Adrenal gland (tissue), 19 donors: Measurements from ENCODE around the gene SPINT2. TPM values are rescaled to one million over a fixed set of nuclear protein-coding genes. Genes with fewer than 3 reads are reported as not detected.

Experiments
- DNase-seq, 7 donors: peaks; one replicate each; pipeline ENCODE4 v3.0.0-alpha.2; 2019 to 2020
- H3K27ac ChIP-seq, 5 donors: fragments of 200-600 bp; sonication (generic) in 4 of 5; 1 replicate in 3 of 5; 2 replicates in 2 of 5; pipeline versions ENCODE4 v1.5.1 to v1.8.0; 2016 to 2020; ENCODE audit warnings: mild to moderate bottlenecking in 1 of 5
- H3K27me3 ChIP-seq: fragments of 200-600 bp; 2 replicates; pipeline ENCODE4 v1.8.0; 2021
- H3K36me3 ChIP-seq, 2 donors: fragments of 200-600 bp; replicated peaks in 1 of 2; 1 replicate in 1 of 2; 2 replicates in 1 of 2; pipeline versions ENCODE4 v1.5.1 to v1.8.0; 2018 to 2022
- H3K4me1 ChIP-seq, 2 donors: fragments of 200-600 bp; replicated peaks in 1 of 2; 1 replicate in 1 of 2; 2 replicates in 1 of 2; pipeline versions ENCODE4 v1.5.1 to v1.8.0; 2018 to 2021
- H3K4me3 ChIP-seq, 4 donors: fragments of 200-600 bp; sonication (generic) in 3 of 4; one replicate each; pipeline ENCODE4 v1.5.1; 2016 to 2018
- H3K9me3 ChIP-seq, 3 donors: fragments of 200-600 bp; sonication (generic) in 1 of 3; replicated peaks in 1 of 3; 1 replicate in 2 of 3; 2 replicates in 1 of 3; pipeline versions ENCODE4 v1.5.1 to v1.8.0; 2016 to 2021
- POLR2A ChIP-seq, 2 donors: fragments of 450-650 bp; IDR thresholded peaks; one replicate each; pipeline ENCODE4 v1.6.1; 2017; ENCODE audit warnings: antibody characterized with exemption in 2 of 2, mild to moderate bottlenecking in 2 of 2, moderate library complexity in 1 of 2
- WGBS, 4 donors: extraction: QIAGEN DNeasy Blood & Tissue Kit in 2 of 4; methylation state at CpG; one replicate each; pipeline versions ENCODE4 v1.1.5 to v1.1.7; 2013 to 2017; 5-methylcytosine and 5-hydroxymethylcytosine counted together
- intact Hi-C, 2 donors: fragments of 100-400 bp; cut with DNase I; formaldehyde crosslinking; loops; one replicate each; pipeline versions ENCODE4 v1.14.1 to v1.15.0; 2022 to 2023
- long read RNA-seq, 10 donors: library from polyadenylated mRNA in 3 of 10; unstranded in 2 of 10; stranded (forward) in 1 of 10; transcript quantifications; one replicate each; pipeline ENCODE4 v2.0.0 and lab custom pipeline, GENCODE V29; 2021 to 2026
- polyA plus RNA-seq, 3 donors: library from polyadenylated mRNA; stranded (reverse); fragments of 200-250 nt in 2 of 3; fragments of 350-450 nt in 1 of 3; fragmentation: Illumina TruSeq in 1 of 3; extraction: RNeasy Lipid Tissue Mini Kit (QIAGEN cat#74804) in 1 of 3; gene quantifications; one replicate each; pipeline ENCODE4 v1.2.3, GENCODE V29; 2013 to 2014
- total RNA-seq, 9 donors: library from RNA; depleted of rRNA in 4 of 9; stranded (reverse); fragments of >200 nt in 4 of 9; fragments of 120-200 nt in 1 of 9; fragmentation: NEBNext Ultra II Directional in 1 of 9; extraction: Animal tissue kit (Norgen Biotek cat#: 25700) in 1 of 9; gene quantifications; one replicate each; pipeline versions ENCODE4 v1.1.0 to v1.2.4, GENCODE V29; 2013 to 2023
- TF ChIP-seq, protein P1 (sequence below), 6 experiments: fragments of 450-650 bp in 4 of 6; fragments of 200-600 bp in 2 of 6; sonication (generic) in 1 of 6; IDR thresholded peaks; 1 replicate in 5 of 6; 2 replicates in 1 of 6; pipeline versions ENCODE4 v1.5.1 to v1.8.0; 2016 to 2021; ENCODE audit warnings: antibody characterized with exemption in 6 of 6, mild to moderate bottlenecking in 2 of 6, moderate library complexity in 1 of 6
- donor health status: healthy with polysubstance abuse.
- donor health status: Bipolar disorder and iron deficiency.
- donor health status: DM: yes; HTN: yes; CAD: no.
- donor health status: DM: no; HTN: no; CAD: no.
- donor health status: DM: no; HTN: no; CAD: no.
- donor health status: DM: yes; HTN: yes; CAD: no.

The SPINT2 gene, protein sequence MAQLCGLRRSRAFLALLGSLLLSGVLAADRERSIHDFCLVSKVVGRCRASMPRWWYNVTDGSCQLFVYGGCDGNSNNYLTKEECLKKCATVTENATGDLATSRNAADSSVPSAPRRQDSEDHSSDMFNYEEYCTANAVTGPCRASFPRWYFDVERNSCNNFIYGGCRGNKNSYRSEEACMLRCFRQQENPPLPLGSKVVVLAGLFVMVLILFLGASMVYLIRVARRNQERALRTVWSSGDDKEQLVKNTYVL
- total RNA-seq (100 to 1,000 TPM in 1 of 9 donors, 10 to 100 TPM in 8; 38.1 to 233 (median 75.6) TPM), polyA plus RNA-seq (10 to 100 TPM; 33.4 to 44.0 (median 33.8) TPM)
- long read RNA-seq, donor 1, transcript SPINT2-201 (7 exons, 1,802 nt), result major isoform, 37 of 67 reads
- long read RNA-seq, donor 1, partial matches to known transcripts, result 29 of 67 reads
- long read RNA-seq, donor 1, other reads (novel, unspliced or antisense), result 0 of 67 reads
- long read RNA-seq, donor 2, transcript SPINT2-201 (7 exons, 1,802 nt), result major isoform, 10 of 20 reads
- long read RNA-seq, donor 2, partial matches to known transcripts, result 8 of 20 reads
- long read RNA-seq, donor 2, other reads (novel, unspliced or antisense), result 0 of 20 reads
- long read RNA-seq, donor 3, transcript SPINT2-201 (7 exons, 1,802 nt), result major isoform, 12 of 110 reads
- long read RNA-seq, donor 3, partial matches to known transcripts, result 14 of 110 reads
- long read RNA-seq, donor 3, other reads (novel, unspliced or antisense), result 83 of 110 reads
- long read RNA-seq, donor 4, transcript SPINT2-201 (7 exons, 1,802 nt), result major isoform, 65 of 65 reads
- long read RNA-seq, donor 4, partial matches to known transcripts, result 0 of 65 reads
- long read RNA-seq, donor 4, other reads (novel, unspliced or antisense), result 0 of 65 reads
- long read RNA-seq, donor 5, transcript SPINT2-201 (7 exons, 1,802 nt), result major isoform, 270 of 279 reads
- long read RNA-seq, donor 5, partial matches to known transcripts, result 5 of 279 reads
- long read RNA-seq, donor 5, other reads (novel, unspliced or antisense), result 1 of 279 reads
- long read RNA-seq, donor 6, transcript SPINT2-201 (7 exons, 1,802 nt), result major isoform, 64 of 71 reads
- long read RNA-seq, donor 6, partial matches to known transcripts, result 5 of 71 reads
- long read RNA-seq, donor 6, other reads (novel, unspliced or antisense), result 2 of 71 reads
- long read RNA-seq, donor 7, transcript SPINT2-201 (7 exons, 1,802 nt), result major isoform, 18 of 116 reads
- long read RNA-seq, donor 7, partial matches to known transcripts, result 11 of 116 reads
- long read RNA-seq, donor 7, other reads (novel, unspliced or antisense), result 85 of 116 reads
- long read RNA-seq, donor 8, transcript SPINT2-201 (7 exons, 1,802 nt), result major isoform, 35 of 43 reads
- long read RNA-seq, donor 8, partial matches to known transcripts, result 0 of 43 reads
- long read RNA-seq, donor 8, other reads (novel, unspliced or antisense), result 5 of 43 reads
- long read RNA-seq, donor 9, transcript SPINT2-201 (7 exons, 1,802 nt), result major isoform, 19 of 19 reads
- long read RNA-seq, donor 9, partial matches to known transcripts, result 0 of 19 reads
- long read RNA-seq, donor 9, other reads (novel, unspliced or antisense), result 0 of 19 reads
- long read RNA-seq, donor 10, transcript SPINT2-201 (7 exons, 1,802 nt), result major isoform, 20 of 26 reads
- long read RNA-seq, donor 10, partial matches to known transcripts, result 5 of 26 reads
- long read RNA-seq, donor 10, other reads (novel, unspliced or antisense), result 0 of 26 reads

DNA sequence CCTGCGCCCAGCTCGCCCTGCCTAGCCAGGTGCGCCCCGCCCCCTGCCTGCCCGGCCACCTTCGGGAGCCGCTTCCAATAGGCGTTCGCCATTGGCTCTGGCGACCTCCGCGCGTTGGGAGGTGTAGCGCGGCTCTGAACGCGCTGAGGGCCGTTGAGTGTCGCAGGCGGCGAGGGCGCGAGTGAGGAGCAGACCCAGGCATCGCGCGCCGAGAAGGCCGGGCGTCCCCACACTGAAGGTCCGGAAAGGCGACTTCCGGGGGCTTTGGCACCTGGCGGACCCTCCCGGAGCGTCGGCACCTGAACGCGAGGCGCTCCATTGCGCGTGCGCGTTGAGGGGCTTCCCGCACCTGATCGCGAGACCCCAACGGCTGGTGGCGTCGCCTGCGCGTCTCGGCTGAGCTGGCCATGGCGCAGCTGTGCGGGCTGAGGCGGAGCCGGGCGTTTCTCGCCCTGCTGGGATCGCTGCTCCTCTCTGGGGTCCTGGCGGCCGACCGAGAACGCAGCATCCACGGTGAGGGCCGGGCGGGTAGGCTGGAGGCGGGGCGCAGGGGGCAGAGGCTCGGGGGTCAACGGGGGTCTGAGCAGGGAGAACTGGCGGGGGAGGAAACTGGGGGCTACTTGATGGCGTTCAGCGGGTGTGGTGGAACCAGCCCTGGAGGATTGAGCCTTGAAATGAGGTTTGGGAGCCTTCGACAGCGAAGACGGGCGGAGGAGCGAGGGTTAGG lies at the start of gene SPINT2:
TSS of gene SPINT2 (plus strand) at position 88 of the 727 bp plus-strand sequence. CDS start at position 408, 320 bp downstream.
- WGBS, 4 donors, result 10 to 65% (median 37%) methylated on average over 8 to 78 of the region's 78 CpGs
- Histone ChIP-seq H3K27ac (peak within 1 kb of the TSS in 4 of 5 donors; percentile 23 to 93 (median 72)), H3K4me3 (peak within 1 kb of the TSS in 2 of 4 donors; percentile 41 to 72), H3K4me1 (peaks cover 11 to 27% of the 10 kb centered on the region in 2 donors), H3K9me3 (no peaks in the 10 kb centered on the region), H3K36me3 (no peaks in the 10 kb centered on the region), H3K27me3 (no peaks in the 10 kb centered on the region)
- peak in 2 of 7 donors; percentile 44 to 49 for DNase-seq
- intact Hi-C loops, result no loop called here
- TF ChIP-seq POLR2A (IDR thresholded peaks at IDR 0.05), result peak in 1 of 2 donors; percentile 6
- TF ChIP-seq, protein P1, sequence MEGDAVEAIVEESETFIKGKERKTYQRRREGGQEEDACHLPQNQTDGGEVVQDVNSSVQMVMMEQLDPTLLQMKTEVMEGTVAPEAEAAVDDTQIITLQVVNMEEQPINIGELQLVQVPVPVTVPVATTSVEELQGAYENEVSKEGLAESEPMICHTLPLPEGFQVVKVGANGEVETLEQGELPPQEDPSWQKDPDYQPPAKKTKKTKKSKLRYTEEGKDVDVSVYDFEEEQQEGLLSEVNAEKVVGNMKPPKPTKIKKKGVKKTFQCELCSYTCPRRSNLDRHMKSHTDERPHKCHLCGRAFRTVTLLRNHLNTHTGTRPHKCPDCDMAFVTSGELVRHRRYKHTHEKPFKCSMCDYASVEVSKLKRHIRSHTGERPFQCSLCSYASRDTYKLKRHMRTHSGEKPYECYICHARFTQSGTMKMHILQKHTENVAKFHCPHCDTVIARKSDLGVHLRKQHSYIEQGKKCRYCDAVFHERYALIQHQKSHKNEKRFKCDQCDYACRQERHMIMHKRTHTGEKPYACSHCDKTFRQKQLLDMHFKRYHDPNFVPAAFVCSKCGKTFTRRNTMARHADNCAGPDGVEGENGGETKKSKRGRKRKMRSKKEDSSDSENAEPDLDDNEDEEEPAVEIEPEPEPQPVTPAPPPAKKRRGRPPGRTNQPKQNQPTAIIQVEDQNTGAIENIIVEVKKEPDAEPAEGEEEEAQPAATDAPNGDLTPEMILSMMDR (IDR thresholded peaks at IDR 0.05), result no peak

DNA sequence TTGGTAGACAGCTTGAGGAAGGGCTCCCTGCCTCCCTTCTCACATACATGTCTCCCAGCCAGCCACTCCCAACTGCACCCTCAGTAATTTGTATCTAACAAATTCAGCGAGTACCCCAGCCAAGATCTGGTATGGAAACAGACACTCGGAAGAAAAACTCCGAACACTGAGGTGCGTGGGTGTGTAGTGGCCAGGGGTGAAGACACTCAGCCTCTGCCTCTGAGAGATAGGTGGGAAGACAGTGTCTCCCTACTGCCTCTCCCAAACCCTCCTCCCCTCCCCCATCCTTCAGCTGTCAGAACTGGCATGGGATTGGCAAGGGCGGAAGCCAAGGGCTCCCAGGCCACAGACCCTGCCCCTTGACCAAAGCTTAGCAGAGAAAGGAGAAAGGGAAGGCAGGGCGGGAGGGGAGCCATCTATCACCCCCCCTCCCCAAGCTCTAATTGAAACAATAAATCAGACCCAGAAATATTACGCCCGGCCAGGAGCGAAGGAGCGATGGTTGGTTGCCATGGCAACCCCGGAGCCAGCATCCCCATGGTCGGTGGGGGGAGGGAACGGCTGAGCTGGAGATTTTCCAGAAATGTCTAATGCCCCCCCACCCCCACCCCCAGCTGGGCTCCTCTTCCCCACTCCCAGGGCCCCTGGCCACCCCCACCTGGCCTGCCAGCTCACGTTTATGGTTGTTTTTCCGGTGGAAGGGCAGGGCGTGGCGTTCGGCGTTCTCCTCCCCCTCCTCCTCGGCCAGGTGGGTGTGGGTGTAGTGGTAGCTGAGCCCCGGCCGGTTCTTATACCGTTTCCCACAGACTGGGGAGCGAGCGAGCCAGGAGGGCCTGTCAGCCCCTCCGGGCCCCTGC lies 47.4 kb upstream of the SPINT2 start:
- no peak for DNase-seq
- intact Hi-C loops, result no loop called here
- Histone ChIP-seq H3K27ac (no peak overlapping the region), H3K4me1 (no peaks in the 10 kb centered on the region), H3K27me3 (peaks cover under 1% of the 10 kb centered on the region), H3K9me3 (no peaks in the 10 kb centered on the region), H3K36me3 (no peaks in the 10 kb centered on the region), H3K4me3 (no peak overlapping the region)
- 49 to 65% (median 59%) methylated on average over 14 to 26 of the region's 26 CpGs for WGBS, 4 donors
- no peak for TF ChIP-seq POLR2A (IDR thresholded peaks at IDR 0.05)
- TF ChIP-seq, protein P1 (IDR thresholded peaks at IDR 0.05), result no peak

DNA sequence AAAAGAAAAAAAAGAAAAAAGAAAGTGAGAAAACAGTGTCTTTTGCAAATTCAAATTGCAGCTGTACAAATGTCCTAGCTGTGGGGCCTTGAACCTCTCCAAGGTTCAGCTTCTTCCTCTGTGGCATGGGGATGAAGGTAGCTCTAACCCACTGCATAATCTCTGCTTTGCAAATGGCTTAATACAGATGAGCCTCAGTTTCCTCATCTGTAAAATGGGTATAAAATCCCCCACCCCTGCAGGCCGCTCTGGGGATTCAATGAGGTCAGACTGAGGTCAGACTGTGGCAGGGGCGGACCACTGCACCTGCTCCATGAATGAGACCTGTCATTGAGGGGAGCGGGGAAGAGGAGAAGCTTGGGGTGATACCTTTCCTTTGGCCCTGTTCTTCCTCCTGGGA lies 46.2 kb upstream of the SPINT2 start:
- 89 to 98% (median 94%) methylated on average over 3 of the region's 3 CpGs for WGBS, 4 donors
- DNase-seq, result no peak
- Histone ChIP-seq H3K4me1 (no peaks in the 10 kb centered on the region), H3K4me3 (no peak overlapping the region), H3K27ac (no peak overlapping the region), H3K27me3 (peaks cover 8% of the 10 kb centered on the region), H3K36me3 (no peaks in the 10 kb centered on the region), H3K9me3 (no peaks in the 10 kb centered on the region)
- intact Hi-C loops, result no loop called here
- TF ChIP-seq, protein P1 (IDR thresholded peaks at IDR 0.05), result no peak
- TF ChIP-seq POLR2A (IDR thresholded peaks at IDR 0.05), result no peak
